ENCODE data around the gene TFAP2C.

TFAP2C gene

GRCh38 chr20:56629464-56630085 lies 469 bp downstream of the TFAP2C start:
- in situ Hi-C loops (cut with MboI; ENCODE audit: low sequenced_read_pairs, unreplicated experiment), result no loop called here
- no peak for TF ChIP-seq CTCF (IDR thresholded peaks at IDR 0.05; ENCODE audit: borderline replicate concordance, control extremely low read depth, extremely low read depth, insufficient read depth, missing control alignments)
- peak; percentile 38 for DNase-seq (ENCODE audit: low spot score)

- no peak for TF ChIP-seq CTCF (IDR thresholded peaks at IDR 0.05; ENCODE audit: borderline replicate concordance, control extremely low read depth, extremely low read depth, insufficient read depth, missing control alignments)
- peak; percentile 51 for DNase-seq (ENCODE audit: low spot score)
- in situ Hi-C loops (cut with MboI; ENCODE audit: low sequenced_read_pairs, unreplicated experiment), result no loop called here
Measured at GRCh38 chr20:56630086-56630493, 984 bp downstream of the TFAP2C start.

- peak; percentile 38 for DNase-seq (ENCODE audit: low spot score)
- in situ Hi-C loops (cut with MboI; ENCODE audit: low sequenced_read_pairs, unreplicated experiment), result no loop called here
- no peak for TF ChIP-seq CTCF (IDR thresholded peaks at IDR 0.05; ENCODE audit: borderline replicate concordance, control extremely low read depth, extremely low read depth, insufficient read depth, missing control alignments)
Measured at GRCh38 chr20:56630506-56631317, 1.6 kb downstream of the TFAP2C start.

GRCh38 chr20:56631318-56631989 lies 2.3 kb downstream of the TFAP2C start:
- in situ Hi-C loops (cut with MboI; ENCODE audit: low sequenced_read_pairs, unreplicated experiment), result no loop called here
- no peak for DNase-seq (ENCODE audit: low spot score)
- no peak for TF ChIP-seq CTCF (IDR thresholded peaks at IDR 0.05; ENCODE audit: borderline replicate concordance, control extremely low read depth, extremely low read depth, insufficient read depth, missing control alignments)

- in situ Hi-C loops (cut with MboI; ENCODE audit: low sequenced_read_pairs, unreplicated experiment), result no loop called here
- DNase-seq (ENCODE audit: low spot score), result no peak
- no peak for TF ChIP-seq CTCF (IDR thresholded peaks at IDR 0.05; ENCODE audit: borderline replicate concordance, control extremely low read depth, extremely low read depth, insufficient read depth, missing control alignments)
Measured at GRCh38 chr20:56631990-56632327, 2.9 kb downstream of the TFAP2C start.

GRCh38 chr20:56634307-56634706 lies 5.2 kb downstream of the TFAP2C start:
- in situ Hi-C loops (cut with MboI; ENCODE audit: low sequenced_read_pairs, unreplicated experiment), result no loop called here
- no peak for DNase-seq (ENCODE audit: low spot score)
- TF ChIP-seq CTCF (IDR thresholded peaks at IDR 0.05; ENCODE audit: borderline replicate concordance, control extremely low read depth, extremely low read depth, insufficient read depth, missing control alignments), result no peak
